ENCODE measurements around the gene SNUPN. TPM values are rescaled to one million over a fixed set of nuclear protein-coding genes. Genes with fewer than 3 reads are reported as not detected.
"Not testable (repeated sequence)": the region's sequence is repeated elsewhere in the genome, so short reads cannot be mapped to it uniquely, and the experiment has no call there.

SNUPN gene
- total RNA-seq, 2 experiments from 2014 or later: 27.1 to 30.4 TPM

- POLR2A ChIA-PET: interaction anchor here (3.5 to 4.4 kb wide), 2 partner anchors 41 to 145 kb away, joined by 29 to 49 read pairs; partner anchors contain the start of gene IMP3
- H3K27ac Mint-ChIP-seq: peak overlapping the region; percentile 66
- peaks cover 43% of the 10 kb centered on the region for H3K36me3 Mint-ChIP-seq
Observed at GRCh38 chr15:75599401-75599800, 26.1 kb downstream of the SNUPN start.

GRCh38 chr15:75598361-75598760, 27.2 kb downstream of the SNUPN start:
- POLR2A ChIA-PET: interaction anchor here (0.6 to 4.4 kb wide), 10 partner anchors 9 to 230 kb away, joined by 3 to 49 read pairs (median 14); partner anchors contain the start of genes IMP3, MAN2C1, PTPN9 and SNUPN
- DNase-seq (peak; percentile 12), ATAC-seq (ENCODE audit: low read depth) (no peak)
- no peaks in the 10 kb centered on the region for H3K9me3 Mint-ChIP-seq
- H3K27ac Mint-ChIP-seq: peak overlapping the region; percentile 92
- peaks cover 42% of the 10 kb centered on the region for H3K36me3 Mint-ChIP-seq
- no peaks in the 10 kb centered on the region for H3K27me3 Mint-ChIP-seq
- peak overlapping the region; percentile 76 for H3K4me3 Mint-ChIP-seq
- peaks cover 34% of the 10 kb centered on the region for H3K4me1 Mint-ChIP-seq

More at GRCh38 chr15:75599401-75599800, 26.1 kb downstream of the SNUPN start:
- DNase-seq (peak; percentile 7), ATAC-seq (ENCODE audit: low read depth) (no peak)
- no peak overlapping the region for H3K4me3 Mint-ChIP-seq
- no peaks in the 10 kb centered on the region for H3K9me3 Mint-ChIP-seq
- peaks cover 34% of the 10 kb centered on the region for H3K4me1 Mint-ChIP-seq
- H3K27me3 Mint-ChIP-seq: no peaks in the 10 kb centered on the region

- peak; percentile 89 for ATAC-seq (ENCODE audit: low read depth)
- peaks cover 42% of the 10 kb centered on the region for H3K36me3 Mint-ChIP-seq
Observed at GRCh38 chr15:75597667-75598341, 27.7 kb downstream of the SNUPN start.

GRCh38 chr15:75596703-75597345, 28.7 kb downstream of the SNUPN start:
- peak overlapping the region; percentile 92 for H3K27ac Mint-ChIP-seq
- no peak for ATAC-seq (ENCODE audit: low read depth)
- peaks cover 34% of the 10 kb centered on the region for H3K4me1 Mint-ChIP-seq
- peak overlapping the region; percentile 76 for H3K4me3 Mint-ChIP-seq
- peak; percentile 7 for DNase-seq
- no peaks in the 10 kb centered on the region for H3K27me3 Mint-ChIP-seq
- no peaks in the 10 kb centered on the region for H3K9me3 Mint-ChIP-seq
- POLR2A ChIA-PET: interaction anchor here (0.9 to 4.4 kb wide), 9 partner anchors 11 to 244 kb away, joined by 3 to 49 read pairs (median 23); partner anchors contain the start of genes IMP3, PTPN9, SIN3A and SNUPN
- H3K36me3 Mint-ChIP-seq: peaks cover 42% of the 10 kb centered on the region

More at GRCh38 chr15:75597667-75598341, 27.7 kb downstream of the SNUPN start:
- Mint-ChIP-seq H3K9me3 (no peaks in the 10 kb centered on the region), H3K4me1 (peaks cover 34% of the 10 kb centered on the region), H3K27me3 (no peaks in the 10 kb centered on the region), H3K4me3 (peak overlapping the region; percentile 76), H3K27ac (peak overlapping the region; percentile 92)
- POLR2A ChIA-PET: interaction anchor here (0.6 to 4.4 kb wide), 13 partner anchors 8 to 245 kb away, joined by 3 to 49 read pairs (median 4); partner anchors contain the start of genes IMP3, MAN2C1, PTPN9 and SIN3A
- peak; percentile 47 for DNase-seq

- Mint-ChIP-seq H3K4me3 (no peak overlapping the region), H3K36me3 (peaks cover 39% of the 10 kb centered on the region), H3K4me1 (peaks cover 36% of the 10 kb centered on the region), H3K27me3 (no peaks in the 10 kb centered on the region), H3K27ac (no peak overlapping the region), H3K9me3 (no peaks in the 10 kb centered on the region)
- DNase-seq: no peak
- ATAC-seq (ENCODE audit: low read depth): no peak
- POLR2A ChIA-PET: no interaction called here
Observed at GRCh38 chr15:75594276-75594675, 31.2 kb downstream of the SNUPN start.

- Mint-ChIP-seq H3K9me3 (no peaks in the 10 kb centered on the region), H3K4me1 (peaks cover 18% of the 10 kb centered on the region), H3K4me3 (no peak overlapping the region), H3K27me3 (no peaks in the 10 kb centered on the region), H3K36me3 (peaks cover 43% of the 10 kb centered on the region), H3K27ac (no peak overlapping the region)
- POLR2A ChIA-PET: interaction anchor here (0.8 to 1.5 kb wide), 3 partner anchors 13 to 48 kb away, joined by 3 to 4 read pairs (median 3); partner anchors contain the start of genes IMP3 and PTPN9
- ATAC-seq (ENCODE audit: low read depth): no peak
- no peak for DNase-seq
Observed at GRCh38 chr15:75591655-75592364, 33.7 kb downstream of the SNUPN start.

- Mint-ChIP-seq H3K36me3 (peaks cover 37% of the 10 kb centered on the region), H3K27me3 (no peaks in the 10 kb centered on the region), H3K4me3 (no peak overlapping the region), H3K9me3 (no peaks in the 10 kb centered on the region), H3K27ac (peak overlapping the region; percentile 10), H3K4me1 (peaks cover 8% of the 10 kb centered on the region)
- no peak for DNase-seq
- POLR2A ChIA-PET: interaction anchor here (1.1 to 2.7 kb wide), 3 partner anchors 11 to 138 kb away, joined by 3 to 10 read pairs (median 4); partner anchors contain the start of genes IMP3, PTPN9 and SIN3A
- no peak for ATAC-seq (ENCODE audit: low read depth)
Observed at GRCh38 chr15:75590239-75590638, 35.3 kb downstream of the SNUPN start.

GRCh38 chr15:75589071-75589470, 36.5 kb downstream of the SNUPN start:
- peaks cover 31% of the 10 kb centered on the region for H3K36me3 Mint-ChIP-seq
- no peak for DNase-seq
- POLR2A ChIA-PET: interaction anchor here (1.1 to 2.7 kb wide), 3 partner anchors 10 to 137 kb away, joined by 3 to 10 read pairs (median 4); partner anchors contain the start of genes IMP3, PTPN9 and SIN3A
- H3K9me3 Mint-ChIP-seq: no peaks in the 10 kb centered on the region
- H3K27me3 Mint-ChIP-seq: no peaks in the 10 kb centered on the region
- H3K4me3 Mint-ChIP-seq: no peak overlapping the region
- peaks cover 8% of the 10 kb centered on the region for H3K4me1 Mint-ChIP-seq
- ATAC-seq (ENCODE audit: low read depth): no peak
- no peak overlapping the region for H3K27ac Mint-ChIP-seq

GRCh38 chr15:75586422-75586821, 39.1 kb downstream of the SNUPN start:
- H3K27ac Mint-ChIP-seq; H3K9me3 Mint-ChIP-seq; POLR2A ChIA-PET; H3K27me3 Mint-ChIP-seq; H3K4me1 Mint-ChIP-seq; ATAC-seq (ENCODE audit: low read depth); H3K4me3 Mint-ChIP-seq; DNase-seq: not testable (repeated sequence)
- peaks cover 25% of the 10 kb centered on the region for H3K36me3 Mint-ChIP-seq

- DNase-seq (no peak), ATAC-seq (ENCODE audit: low read depth) (no peak)
- H3K4me1 Mint-ChIP-seq: peaks cover 10% of the 10 kb centered on the region
- no peaks in the 10 kb centered on the region for H3K27me3 Mint-ChIP-seq
- no peaks in the 10 kb centered on the region for H3K9me3 Mint-ChIP-seq
- POLR2A ChIA-PET: no interaction called here
- peaks cover 19% of the 10 kb centered on the region for H3K36me3 Mint-ChIP-seq
- H3K4me3 Mint-ChIP-seq: no peak overlapping the region
- no peak overlapping the region for H3K27ac Mint-ChIP-seq
Observed at GRCh38 chr15:75584121-75584520, 41.4 kb downstream of the SNUPN start.

GRCh38 chr15:75583701-75584100, 41.8 kb downstream of the SNUPN start:
- no peak overlapping the region for H3K27ac Mint-ChIP-seq
- POLR2A ChIA-PET: no interaction called here
- no peaks in the 10 kb centered on the region for H3K27me3 Mint-ChIP-seq
- ATAC-seq (ENCODE audit: low read depth) (no peak), DNase-seq (no peak)
- peaks cover 8% of the 10 kb centered on the region for H3K4me1 Mint-ChIP-seq
- H3K4me3 Mint-ChIP-seq: no peak overlapping the region
- H3K36me3 Mint-ChIP-seq: peaks cover 17% of the 10 kb centered on the region
- H3K9me3 Mint-ChIP-seq: no peaks in the 10 kb centered on the region

GRCh38 chr15:75582943-75583342, 42.6 kb downstream of the SNUPN start:
- DNase-seq; H3K4me1 Mint-ChIP-seq; H3K27me3 Mint-ChIP-seq; H3K27ac Mint-ChIP-seq; POLR2A ChIA-PET; H3K9me3 Mint-ChIP-seq; H3K4me3 Mint-ChIP-seq; ATAC-seq (ENCODE audit: low read depth): not testable (repeated sequence)
- H3K36me3 Mint-ChIP-seq: peaks cover 16% of the 10 kb centered on the region
